ENCODE measurements around the gene DIP2A. TPM values are rescaled to one million over a fixed set of nuclear protein-coding genes. Genes with fewer than 3 reads are reported as not detected.

The DIP2A gene
- total RNA-seq, 1 experiment from 2014 or later: 22.9 TPM

- no peak for ATAC-seq
- Histone ChIP-seq H3K4me1 (ENCODE audit: control insufficient read depth, insufficient read depth, low read length) (no peaks in the 10 kb centered on the region), H3K9me3 (ENCODE audit: control insufficient read depth, insufficient read depth, low read depth, low read length) (no peaks in the 10 kb centered on the region), H3K36me3 (ENCODE audit: control insufficient read depth, insufficient read depth, low read length) (no peaks in the 10 kb centered on the region), H3K27me3 (ENCODE audit: control insufficient read depth, insufficient read depth, low read length) (no peaks in the 10 kb centered on the region), H3K27ac (ENCODE audit: low read length) (no peak overlapping the region), H3K4me3 (ENCODE audit: low read depth in 2 of 2, low read length in 2 of 2) (no peak overlapping the region)
- intact Hi-C loops (cut with micrococcal nuclease; ENCODE audit: unreplicated experiment) (no loop called here), in situ Hi-C loops (cut with HindIII; ENCODE audit: low pct_unique_long_range_greater_than_20kb, low sequenced_read_pairs) (no loop called here)
- CTCF ChIA-PET: no interaction called here
- POLR2A ChIA-PET: no interaction called here
- no TSS peak for BruUV-seq (replicated peaks)
- TF ChIP-seq SIN3A (IDR thresholded peaks at IDR 0.05; ENCODE audit: borderline replicate concordance, insufficient read depth, low read depth, low read length) (no peak), TCF7L2 (IDR thresholded peaks at IDR 0.05; ENCODE audit: low read depth, low read length) (no peak), POLR2AphosphoS5 (IDR thresholded peaks at IDR 0.05; ENCODE audit: low read depth, low read length) (no peak)
- TF ChIP-seq, protein P1, sequence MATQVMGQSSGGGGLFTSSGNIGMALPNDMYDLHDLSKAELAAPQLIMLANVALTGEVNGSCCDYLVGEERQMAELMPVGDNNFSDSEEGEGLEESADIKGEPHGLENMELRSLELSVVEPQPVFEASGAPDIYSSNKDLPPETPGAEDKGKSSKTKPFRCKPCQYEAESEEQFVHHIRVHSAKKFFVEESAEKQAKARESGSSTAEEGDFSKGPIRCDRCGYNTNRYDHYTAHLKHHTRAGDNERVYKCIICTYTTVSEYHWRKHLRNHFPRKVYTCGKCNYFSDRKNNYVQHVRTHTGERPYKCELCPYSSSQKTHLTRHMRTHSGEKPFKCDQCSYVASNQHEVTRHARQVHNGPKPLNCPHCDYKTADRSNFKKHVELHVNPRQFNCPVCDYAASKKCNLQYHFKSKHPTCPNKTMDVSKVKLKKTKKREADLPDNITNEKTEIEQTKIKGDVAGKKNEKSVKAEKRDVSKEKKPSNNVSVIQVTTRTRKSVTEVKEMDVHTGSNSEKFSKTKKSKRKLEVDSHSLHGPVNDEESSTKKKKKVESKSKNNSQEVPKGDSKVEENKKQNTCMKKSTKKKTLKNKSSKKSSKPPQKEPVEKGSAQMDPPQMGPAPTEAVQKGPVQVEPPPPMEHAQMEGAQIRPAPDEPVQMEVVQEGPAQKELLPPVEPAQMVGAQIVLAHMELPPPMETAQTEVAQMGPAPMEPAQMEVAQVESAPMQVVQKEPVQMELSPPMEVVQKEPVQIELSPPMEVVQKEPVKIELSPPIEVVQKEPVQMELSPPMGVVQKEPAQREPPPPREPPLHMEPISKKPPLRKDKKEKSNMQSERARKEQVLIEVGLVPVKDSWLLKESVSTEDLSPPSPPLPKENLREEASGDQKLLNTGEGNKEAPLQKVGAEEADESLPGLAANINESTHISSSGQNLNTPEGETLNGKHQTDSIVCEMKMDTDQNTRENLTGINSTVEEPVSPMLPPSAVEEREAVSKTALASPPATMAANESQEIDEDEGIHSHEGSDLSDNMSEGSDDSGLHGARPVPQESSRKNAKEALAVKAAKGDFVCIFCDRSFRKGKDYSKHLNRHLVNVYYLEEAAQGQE (IDR thresholded peaks at IDR 0.05; ENCODE audit: insufficient read depth in 1 of 2, low read depth in 2 of 2, low read length in 1 of 2): no peak
- TF ChIP-seq, protein P2, sequence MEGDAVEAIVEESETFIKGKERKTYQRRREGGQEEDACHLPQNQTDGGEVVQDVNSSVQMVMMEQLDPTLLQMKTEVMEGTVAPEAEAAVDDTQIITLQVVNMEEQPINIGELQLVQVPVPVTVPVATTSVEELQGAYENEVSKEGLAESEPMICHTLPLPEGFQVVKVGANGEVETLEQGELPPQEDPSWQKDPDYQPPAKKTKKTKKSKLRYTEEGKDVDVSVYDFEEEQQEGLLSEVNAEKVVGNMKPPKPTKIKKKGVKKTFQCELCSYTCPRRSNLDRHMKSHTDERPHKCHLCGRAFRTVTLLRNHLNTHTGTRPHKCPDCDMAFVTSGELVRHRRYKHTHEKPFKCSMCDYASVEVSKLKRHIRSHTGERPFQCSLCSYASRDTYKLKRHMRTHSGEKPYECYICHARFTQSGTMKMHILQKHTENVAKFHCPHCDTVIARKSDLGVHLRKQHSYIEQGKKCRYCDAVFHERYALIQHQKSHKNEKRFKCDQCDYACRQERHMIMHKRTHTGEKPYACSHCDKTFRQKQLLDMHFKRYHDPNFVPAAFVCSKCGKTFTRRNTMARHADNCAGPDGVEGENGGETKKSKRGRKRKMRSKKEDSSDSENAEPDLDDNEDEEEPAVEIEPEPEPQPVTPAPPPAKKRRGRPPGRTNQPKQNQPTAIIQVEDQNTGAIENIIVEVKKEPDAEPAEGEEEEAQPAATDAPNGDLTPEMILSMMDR (IDR thresholded peaks at IDR 0.05): no peak
- no peak for DNase-seq (ENCODE audit: low read depth, low spot score)
Observed at GRCh38 chr21:46474382-46474781, 15.7 kb downstream of the DIP2A start.

GRCh38 chr21:46475296-46475695 is 16.6 kb downstream of the DIP2A start:
- Histone ChIP-seq H3K9me3 (ENCODE audit: control insufficient read depth, insufficient read depth, low read depth, low read length) (no peaks in the 10 kb centered on the region), H3K4me1 (ENCODE audit: control insufficient read depth, insufficient read depth, low read length) (no peaks in the 10 kb centered on the region), H3K36me3 (ENCODE audit: control insufficient read depth, insufficient read depth, low read length) (no peaks in the 10 kb centered on the region), H3K27ac (ENCODE audit: low read length) (no peak overlapping the region), H3K4me3 (ENCODE audit: low read depth in 2 of 2, low read length in 2 of 2) (no peak overlapping the region), H3K27me3 (ENCODE audit: control insufficient read depth, insufficient read depth, low read length) (no peaks in the 10 kb centered on the region)
- ChIA-PET CTCF (no interaction called here), POLR2A (interaction anchor here (0.6 kb wide), 1 partner anchor 27 kb away, joined by 10 read pairs; no protein-coding TSS in a partner anchor)
- no peak for ATAC-seq
- in situ Hi-C loops (cut with HindIII; ENCODE audit: low pct_unique_long_range_greater_than_20kb, low sequenced_read_pairs): no loop called here
- no TSS peak for BruUV-seq (replicated peaks)
- TF ChIP-seq, protein P1 (IDR thresholded peaks at IDR 0.05; ENCODE audit: insufficient read depth in 1 of 2, low read depth in 2 of 2, low read length in 1 of 2): no peak
- no peak for TF ChIP-seq POLR2AphosphoS5 (IDR thresholded peaks at IDR 0.05; ENCODE audit: low read depth, low read length)
- TF ChIP-seq TCF7L2 (IDR thresholded peaks at IDR 0.05; ENCODE audit: low read depth, low read length): no peak
- TF ChIP-seq, protein P2 (IDR thresholded peaks at IDR 0.05): no peak
- no peak for TF ChIP-seq SIN3A (IDR thresholded peaks at IDR 0.05; ENCODE audit: borderline replicate concordance, insufficient read depth, low read depth, low read length)
- no peak for DNase-seq (ENCODE audit: low read depth, low spot score)
- intact Hi-C loops (cut with micrococcal nuclease; ENCODE audit: unreplicated experiment): no loop called here
